Adipocyte (in vitro differentiated cells): Measurements from ENCODE around the gene B4GALNT3.

Experiments
- DNase-seq: peaks from one replicate; pipeline ENCODE4 v3.0.0-alpha.2; 2015; ENCODE audit warnings: low read depth
- H3K27me3 ChIP-seq: replicated peaks from 2 replicates; pipeline ENCODE4 v1.7.0; 2013; ENCODE audit warnings: mild to moderate bottlenecking, low read length, moderate library complexity; ENCODE audit not compliant: control insufficient read depth, insufficient read depth
- H3K36me3 ChIP-seq: 2 replicates; pipeline ENCODE4 v1.7.0; 2013; ENCODE audit warnings: low read length, mild to moderate bottlenecking, moderate library complexity; ENCODE audit not compliant: control insufficient read depth, insufficient read depth, severe bottlenecking
- H3K4me1 ChIP-seq: 2 replicates; pipeline ENCODE4 v1.7.0; 2013; ENCODE audit warnings: mild to moderate bottlenecking, low read length, moderate library complexity; ENCODE audit not compliant: control insufficient read depth, insufficient read depth
- H3K4me3 ChIP-seq: 2 replicates; pipeline ENCODE4 v1.7.0; 2013; ENCODE audit warnings: mild to moderate bottlenecking, low read length, moderate library complexity
- H3K9ac ChIP-seq: 2 replicates; pipeline ENCODE4 v1.7.0; 2013; ENCODE audit warnings: mild to moderate bottlenecking, low read length, moderate library complexity
- H3K9me3 ChIP-seq: 2 replicates; pipeline ENCODE4 v1.7.0; 2013; ENCODE audit warnings: mild to moderate bottlenecking, low read length, moderate library complexity; ENCODE audit not compliant: control insufficient read depth

B4GALNT3 gene

DNA sequence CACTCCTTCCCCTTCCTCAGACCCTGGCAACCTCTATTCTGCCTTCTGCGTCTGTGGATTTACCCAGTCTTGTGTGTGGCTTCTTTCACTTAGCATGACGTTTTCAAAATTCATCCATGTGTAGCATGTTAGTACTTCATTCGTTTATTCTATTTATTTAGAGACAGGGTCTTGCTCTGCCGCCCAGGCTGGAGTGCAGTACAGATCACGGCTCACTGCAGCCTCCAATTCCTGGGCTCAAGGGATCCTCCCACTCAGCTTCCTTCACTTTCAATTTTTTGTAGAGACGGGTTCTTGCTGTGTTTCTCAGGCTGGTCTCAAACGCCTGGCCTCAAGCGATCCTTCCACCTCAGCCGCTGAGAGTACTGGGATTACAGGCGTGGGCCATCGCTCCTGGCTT, 37.0 kb downstream of the B4GALNT3 start:
- H3K36me3 ChIP-seq: no peaks in the 10 kb centered on the region
- H3K9ac ChIP-seq: no peak overlapping the region
- no peak for DNase-seq
- H3K27me3 ChIP-seq: peaks cover 51% of the 10 kb centered on the region
- no peaks in the 10 kb centered on the region for H3K4me1 ChIP-seq
- peaks cover 15% of the 10 kb centered on the region for H3K9me3 ChIP-seq
- H3K4me3 ChIP-seq: no peak overlapping the region

GRCh38 chr12:497501-498160, 37.9 kb downstream of the B4GALNT3 start:
- no peaks in the 10 kb centered on the region for H3K4me1 ChIP-seq
- H3K9ac ChIP-seq: no peak overlapping the region
- H3K4me3 ChIP-seq: no peak overlapping the region
- no peaks in the 10 kb centered on the region for H3K36me3 ChIP-seq
- peaks cover 11% of the 10 kb centered on the region for H3K9me3 ChIP-seq
- DNase-seq: no peak
- H3K27me3 ChIP-seq: peaks cover 60% of the 10 kb centered on the region

GRCh38 chr12:499837-500458, 40.2 kb downstream of the B4GALNT3 start:
- H3K27me3 ChIP-seq: peaks cover 53% of the 10 kb centered on the region
- no peaks in the 10 kb centered on the region for H3K4me1 ChIP-seq
- H3K9ac ChIP-seq: no peak overlapping the region
- no peak for DNase-seq
- H3K36me3 ChIP-seq: no peaks in the 10 kb centered on the region
- H3K9me3 ChIP-seq: no peaks in the 10 kb centered on the region
- no peak overlapping the region for H3K4me3 ChIP-seq

- no peak for DNase-seq
- H3K9ac ChIP-seq: no peak overlapping the region
- no peak overlapping the region for H3K4me3 ChIP-seq
- no peaks in the 10 kb centered on the region for H3K36me3 ChIP-seq
- H3K4me1 ChIP-seq: no peaks in the 10 kb centered on the region
- no peaks in the 10 kb centered on the region for H3K9me3 ChIP-seq
- H3K27me3 ChIP-seq: peaks cover 52% of the 10 kb centered on the region
These were observed 42.1 kb downstream of the B4GALNT3 start for GRCh38 chr12:501722-502447.

- Histone ChIP-seq H3K27me3 (peaks cover 56% of the 10 kb centered on the region), H3K36me3 (no peaks in the 10 kb centered on the region), H3K9me3 (no peaks in the 10 kb centered on the region), H3K9ac (no peak overlapping the region), H3K4me1 (no peaks in the 10 kb centered on the region), H3K4me3 (no peak overlapping the region)
- DNase-seq: no peak
These were observed 43.5 kb downstream of the B4GALNT3 start for GRCh38 chr12:503111-503761.

GRCh38 chr12:505221-505620, 45.5 kb downstream of the B4GALNT3 start:
- H3K9ac ChIP-seq: no peak overlapping the region
- H3K27me3 ChIP-seq: peaks cover 62% of the 10 kb centered on the region
- no peaks in the 10 kb centered on the region for H3K9me3 ChIP-seq
- no peaks in the 10 kb centered on the region for H3K4me1 ChIP-seq
- no peak for DNase-seq
- no peak overlapping the region for H3K4me3 ChIP-seq
- no peaks in the 10 kb centered on the region for H3K36me3 ChIP-seq

- Histone ChIP-seq H3K27me3 (peaks cover 49% of the 10 kb centered on the region), H3K4me1 (no peaks in the 10 kb centered on the region)
- no peak for DNase-seq
These were observed 47.7 kb downstream of the B4GALNT3 start for GRCh38 chr12:507391-507796.

GRCh38 chr12:508145-508544, 48.4 kb downstream of the B4GALNT3 start:
- Histone ChIP-seq H3K9me3 (no peaks in the 10 kb centered on the region), H3K4me1 (no peaks in the 10 kb centered on the region), H3K27me3 (peaks cover 45% of the 10 kb centered on the region), H3K36me3 (no peaks in the 10 kb centered on the region), H3K4me3 (no peak overlapping the region), H3K9ac (no peak overlapping the region)
- no peak for DNase-seq

More at GRCh38 chr12:507391-507796, 47.7 kb downstream of the B4GALNT3 start:
- Histone ChIP-seq H3K36me3 (no peaks in the 10 kb centered on the region), H3K9me3 (no peaks in the 10 kb centered on the region), H3K4me3 (no peak overlapping the region), H3K9ac (no peak overlapping the region)

DNA sequence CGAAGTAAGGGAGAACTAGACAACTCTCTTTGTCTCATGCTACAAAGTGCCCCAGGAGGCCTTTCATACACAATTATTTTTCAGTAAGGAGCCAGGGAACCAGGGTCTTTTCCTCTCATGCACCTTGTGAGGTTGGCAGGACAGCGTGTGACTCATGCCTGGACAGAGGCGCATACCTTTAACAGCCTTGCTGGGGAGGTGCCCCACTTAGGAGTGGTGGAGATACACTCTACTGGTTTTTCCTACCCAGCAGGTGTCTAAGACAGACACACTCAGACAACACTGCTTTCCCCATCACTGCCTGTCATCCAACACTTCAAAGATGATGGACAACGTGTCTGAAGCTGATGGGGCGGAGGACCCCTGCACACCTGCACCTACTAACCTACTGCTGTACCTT, 49.1 kb downstream of the B4GALNT3 start:
- no peak for DNase-seq
- H3K27me3 ChIP-seq: peaks cover 45% of the 10 kb centered on the region
- H3K9ac ChIP-seq: no peak overlapping the region

GRCh38 chr12:509500-509899, 49.8 kb downstream of the B4GALNT3 start:
- DNase-seq: no peak
- peaks cover 46% of the 10 kb centered on the region for H3K27me3 ChIP-seq
- no peak overlapping the region for H3K9ac ChIP-seq
- peaks cover 4% of the 10 kb centered on the region for H3K9me3 ChIP-seq
- H3K4me3 ChIP-seq: no peak overlapping the region
- no peaks in the 10 kb centered on the region for H3K36me3 ChIP-seq
- H3K4me1 ChIP-seq: no peaks in the 10 kb centered on the region

More for the DNA sequence above, 49.1 kb downstream of the B4GALNT3 start:
- Histone ChIP-seq H3K4me3 (no peak overlapping the region), H3K4me1 (no peaks in the 10 kb centered on the region), H3K9me3 (peaks cover 2% of the 10 kb centered on the region), H3K36me3 (no peaks in the 10 kb centered on the region)
